T-cell (primary cell): ENCODE results near the gene C1QL4. TPM values are rescaled to one million over a fixed set of nuclear protein-coding genes. Genes with fewer than 3 reads are reported as not detected.
"Not testable (repeated sequence)": the region's sequence is repeated elsewhere in the genome, so short reads cannot be mapped to it uniquely, and the experiment has no call there.

Source experiments
- ATAC-seq, 4 experiments: fragments of 200-7000 bp in 3 of 4; fragments of 150-1000 bp in 1 of 4; cut with Tn5 transposase; replicated peaks in 1 of 4; 1 replicate in 3 of 4; 2 replicates in 1 of 4; pipeline ENCODE4 v1.10.0; 2021; ENCODE audit warnings: moderate library complexity in 3 of 4, mild to moderate bottlenecking in 2 of 4, moderate number of reproducible peaks in 1 of 4
- CTCF ChIA-PET, 2 donors: fragments of 300-600 bp; sonication (Branson Sonifier 250); formaldehyde crosslinking; loops; one replicate each; lab custom pipeline; 2022; ENCODE audit warnings: antibody characterized with exemption in 2 of 2; lab: Charles Lee
- POLR2A ChIA-PET, 2 donors: fragments of 300-600 bp; sonication (Branson Sonifier 250); formaldehyde crosslinking; loops; one replicate each; lab custom pipeline; 2022; ENCODE audit warnings: antibody characterized with exemption in 2 of 2; lab: Charles Lee
- DNase-seq, 35 experiments: peaks; one replicate each; pipeline versions ENCODE4 v3.0.0 to v3.0.0-alpha.2; 2013 to 2023
- H3K27ac ChIP-seq: one replicate; pipeline ENCODE4 v1.5.1; 2013; ENCODE audit warnings: low read length
- H3K27me3 ChIP-seq, 2 experiments: replicated peaks in 1 of 2; 1 replicate in 1 of 2; 2 replicates in 1 of 2; pipeline versions ENCODE4 v1.6.1 to v1.7.0; 2013; ENCODE audit warnings: low read length in 1 of 2, mixed read lengths in 1 of 2; ENCODE audit not compliant: control insufficient read depth in 2 of 2, insufficient read depth in 2 of 2; ENCODE audit errors: extremely low read depth in 1 of 2
- H3K36me3 ChIP-seq, 2 donors: 1 replicate in 1 of 2; 2 replicates in 1 of 2; pipeline versions ENCODE4 v1.6.1 to v1.7.0; 2013; ENCODE audit warnings: low read length in 1 of 2; ENCODE audit not compliant: control insufficient read depth in 2 of 2, insufficient read depth in 1 of 2; ENCODE audit errors: extremely low read depth in 1 of 2
- H3K4me1 ChIP-seq, 2 experiments: 1 replicate in 1 of 2; 2 replicates in 1 of 2; pipeline versions ENCODE4 v1.6.1 to v1.7.0; 2013; ENCODE audit warnings: low read length in 2 of 2, mixed read lengths in 1 of 2; ENCODE audit not compliant: insufficient read depth in 2 of 2, control insufficient read depth in 1 of 2; ENCODE audit errors: extremely low read depth in 1 of 2
- H3K4me3 ChIP-seq, 2 donors: 1 replicate in 1 of 2; 2 replicates in 1 of 2; pipeline versions ENCODE4 v1.5.1 to v1.7.0; 2013; ENCODE audit warnings: mild to moderate bottlenecking in 2 of 2, low read length in 1 of 2, moderate library complexity in 1 of 2; ENCODE audit not compliant: control insufficient read depth in 1 of 2; ENCODE audit errors: extremely low read depth in 1 of 2
- H3K9me3 ChIP-seq: 2 replicates; pipeline ENCODE4 v1.7.0; 2013
- H3K27ac Mint-ChIP-seq, 2 donors: one replicate each; pipeline ENCODE4 v1.8.0; 2020 to 2021; ENCODE audit warnings: mild to moderate bottlenecking in 2 of 2, mixed read lengths in 2 of 2
- H3K27me3 Mint-ChIP-seq, 2 donors: one replicate each; pipeline ENCODE4 v1.8.0; 2021 to 2022; ENCODE audit warnings: mixed read lengths in 2 of 2
- H3K36me3 Mint-ChIP-seq: one replicate; pipeline ENCODE4 v1.8.0; 2021; ENCODE audit warnings: mixed read lengths
- H3K4me1 Mint-ChIP-seq, 3 donors: one replicate each; pipeline ENCODE4 v1.8.0; 2020 to 2022; ENCODE audit warnings: mixed read lengths in 3 of 3, mild to moderate bottlenecking in 1 of 3
- H3K4me3 Mint-ChIP-seq, 3 donors: one replicate each; pipeline ENCODE4 v1.8.0; 2020 to 2022; ENCODE audit warnings: mild to moderate bottlenecking in 3 of 3, mixed read lengths in 3 of 3, moderate library complexity in 3 of 3
- H3K9me3 Mint-ChIP-seq, 3 donors: one replicate each; pipeline ENCODE4 v1.8.0; 2020 to 2022; ENCODE audit warnings: mixed read lengths in 3 of 3
- WGBS: methylation state at CpG from one replicate; pipeline ENCODE4 v1.1.5; 2013; ENCODE audit warnings: missing lambda C conversion rate; ENCODE audit not compliant: insufficient coverage; 5-methylcytosine and 5-hydroxymethylcytosine counted together
- total RNA-seq, 35 experiments: library from RNA in 6 of 35; stranded (reverse) in 6 of 35; fragments of 120-200 nt in 1 of 35; gene quantifications; one replicate each; pipeline versions ENCODE4 v1.2.1 to v1.2.4 and lab custom pipeline; 2013 to 2026

Gene C1QL4
- total RNA-seq, 5 donors from 2014 or later (not counting 1 experiment from before 2014, with no cell fraction given), result not detected

GRCh38 chr12:49333778-49334177, 3.2 kb downstream of the C1QL4 start:
- H3K9me3 Mint-ChIP-seq, H3K9me3 ChIP-seq, H3K4me3 ChIP-seq, POLR2A ChIA-PET, H3K4me3 Mint-ChIP-seq, ATAC-seq, DNase-seq, H3K36me3 ChIP-seq, H3K36me3 Mint-ChIP-seq, H3K27ac Mint-ChIP-seq, H3K27ac ChIP-seq: not testable (repeated sequence)
- CTCF ChIA-PET, result interaction anchor here (0.7 kb wide), 2 partner anchors 12 to 50 kb away, joined by 4 to 8 read pairs; no protein-coding TSS in a partner anchor
- Histone ChIP-seq H3K4me1 (peaks cover 2 to 29% of the 10 kb centered on the region in 2 experiments), H3K27me3 (peaks cover 16 to 84% of the 10 kb centered on the region in 2 experiments)
- Mint-ChIP-seq H3K27me3 (peaks cover 53 to 65% of the 10 kb centered on the region in 2 donors), H3K4me1 (peaks cover 16 to 30% (median 18%) of the 10 kb centered on the region in 3 donors)
- WGBS, result 66% methylated on average over 8 of the region's 21 CpGs

GRCh38 chr12:49332891-49333371, 4.1 kb downstream of the C1QL4 start:
- ChIA-PET CTCF (interaction anchor here (0.6 to 2.5 kb wide), 3 partner anchors 10 to 56 kb away, joined by 6 to 12 read pairs (median 10); partner anchors contain the start of gene TROAP (in 1 of the 2)), POLR2A (interaction anchor here in 1 of 2 donors (0.7 kb wide), 1 partner anchor 374 kb away, joined by 6 read pairs; no protein-coding TSS in a partner anchor)
- 23% methylated on average over 35 of the region's 40 CpGs for WGBS
- DNase-seq (no peak), ATAC-seq (no peak)
- Mint-ChIP-seq H3K9me3 (no peaks in the 10 kb centered on the region), H3K27ac (peak overlapping the region in 1 of 2 donors; percentile 39), H3K27me3 (peaks cover 48 to 57% of the 10 kb centered on the region in 2 donors), H3K4me1 (peaks cover 15 to 28% (median 15%) of the 10 kb centered on the region in 3 donors), H3K4me3 (peak overlapping the region in 2 of 3 donors; percentile 28 to 51), H3K36me3 (no peaks in the 10 kb centered on the region)
- no peak overlapping the region for H3K4me3 ChIP-seq
- no peak overlapping the region for H3K27ac ChIP-seq
- H3K27me3 ChIP-seq, result peaks cover 8 to 76% of the 10 kb centered on the region in 2 experiments
- H3K4me1 ChIP-seq, result peaks cover 2 to 27% of the 10 kb centered on the region in 2 experiments
- no peaks in the 10 kb centered on the region for H3K9me3 ChIP-seq
- H3K36me3 ChIP-seq, result no peaks in the 10 kb centered on the region

GRCh38 chr12:49332441-49332861, 4.5 kb downstream of the C1QL4 start:
- Mint-ChIP-seq H3K4me1 (peaks cover 10 to 23% (median 12%) of the 10 kb centered on the region in 3 donors), H3K9me3 (no peaks in the 10 kb centered on the region), H3K27me3 (peaks cover 43 to 52% of the 10 kb centered on the region in 2 donors), H3K27ac (peak overlapping the region in 1 of 2 donors; percentile 39), H3K36me3 (no peaks in the 10 kb centered on the region), H3K4me3 (peak overlapping the region in 2 of 3 donors; percentile 13 to 51)
- peaks cover 7 to 71% of the 10 kb centered on the region in 2 experiments for H3K27me3 ChIP-seq
- ChIA-PET CTCF (interaction anchor here (0.6 to 2.5 kb wide), 8 partner anchors 9 to 182 kb away, joined by 3 to 13 read pairs (median 8); partner anchors contain the start of gene TROAP (in 1 of the 2)), POLR2A (no interaction called here)
- H3K27ac ChIP-seq, result no peak overlapping the region
- H3K4me3 ChIP-seq, result no peak overlapping the region
- DNase-seq (no peak), ATAC-seq (no peak)
- H3K4me1 ChIP-seq, result peaks cover 0 to 22% of the 10 kb centered on the region in 2 experiments
- WGBS, result 81% methylated on average over 17 of the region's 17 CpGs
- H3K9me3 ChIP-seq, result no peaks in the 10 kb centered on the region
- H3K36me3 ChIP-seq, result no peaks in the 10 kb centered on the region

- Mint-ChIP-seq H3K27ac (no peak overlapping the region), H3K27me3 (peaks cover 36 to 43% of the 10 kb centered on the region in 2 donors), H3K4me3 (no peak overlapping the region), H3K36me3 (no peaks in the 10 kb centered on the region), H3K9me3 (no peaks in the 10 kb centered on the region), H3K4me1 (peaks cover 1 to 15% (median 6%) of the 10 kb centered on the region in 3 donors)
- CTCF ChIA-PET, result interaction anchor here (0.6 to 2.5 kb wide), 12 partner anchors 9 to 183 kb away, joined by 3 to 13 read pairs (median 4); partner anchors contain the start of gene TROAP (in 2 of the 2)
- H3K27ac ChIP-seq, result no peak overlapping the region
- no peak for DNase-seq
- POLR2A ChIA-PET, result interaction anchor here in 1 of 2 donors (0.7 kb wide), 1 partner anchor 262 kb away, joined by 3 read pairs; no protein-coding TSS in a partner anchor
- no peaks in the 10 kb centered on the region for H3K9me3 ChIP-seq
- no peaks in the 10 kb centered on the region for H3K36me3 ChIP-seq
- 86% methylated on average over 10 of the region's 11 CpGs for whole genome bisulfite sequencing
- H3K27me3 ChIP-seq, result peaks cover 5 to 63% of the 10 kb centered on the region in 2 experiments
- ATAC-seq, result peak in 3 of 4 experiments; percentile 37 to 67 (median 50)
- peaks cover 0 to 14% of the 10 kb centered on the region in 2 experiments for H3K4me1 ChIP-seq
- no peak overlapping the region for H3K4me3 ChIP-seq
Observed at GRCh38 chr12:49331380-49332222, 5.4 kb downstream of the C1QL4 start.

GRCh38 chr12:49330631-49331379, 6.2 kb downstream of the C1QL4 start:
- Mint-ChIP-seq H3K27ac (no peak overlapping the region), H3K4me3 (no peak overlapping the region), H3K27me3 (peaks cover 35 to 41% of the 10 kb centered on the region in 2 donors), H3K9me3 (no peaks in the 10 kb centered on the region), H3K4me1 (peaks cover 0 to 13% (median 6%) of the 10 kb centered on the region in 3 donors), H3K36me3 (no peaks in the 10 kb centered on the region)
- Histone ChIP-seq H3K4me3 (no peak overlapping the region), H3K4me1 (peaks cover 0 to 7% of the 10 kb centered on the region in 2 experiments), H3K36me3 (no peaks in the 10 kb centered on the region), H3K9me3 (no peaks in the 10 kb centered on the region), H3K27ac (no peak overlapping the region), H3K27me3 (peaks cover 5 to 56% of the 10 kb centered on the region in 2 experiments)
- CTCF ChIA-PET, result interaction anchor here (0.7 to 2.5 kb wide), 10 partner anchors 8 to 184 kb away, joined by 3 to 13 read pairs (median 6); partner anchors contain the start of gene TROAP (in 2 of the 2)
- ATAC-seq, result no peak
- DNase-seq, result no peak
- POLR2A ChIA-PET, result no interaction called here
- WGBS, result 94% methylated on average over 10 of the region's 14 CpGs
